GM12878 (cell line): ENCODE results near the gene PSMB3. TPM values are rescaled to one million over a fixed set of nuclear protein-coding genes. Genes with fewer than 3 reads are reported as not detected.

Source experiments
- ATF7 ChIP-seq: fragments of 450-650 bp; IDR thresholded peaks from 2 replicates; pipeline ENCODE4 v1.6.1; 2016; ENCODE audit warnings: low read depth, mild to moderate bottlenecking
- BACH1 ChIP-seq: fragments of 450-650 bp; IDR thresholded peaks from 2 replicates; pipeline ENCODE4 v1.6.1; 2017; ENCODE audit warnings: mild to moderate bottlenecking, borderline replicate concordance
- CBX5 ChIP-seq: sonication (generic); IDR thresholded peaks from 2 replicates; pipeline ENCODE4 v1.6.1; 2016; ENCODE audit warnings: low read depth, moderate library complexity, mild to moderate bottlenecking, inconsistent platforms
- CHD2 ChIP-seq: IDR thresholded peaks from 2 replicates; pipeline ENCODE4 v1.6.1; 2011; ENCODE audit warnings: low read depth, low read length, improper control_type of control experiment, borderline replicate concordance
- CTCF ChIP-seq, 3 experiments: IDR thresholded peaks in 2 of 3; conservative IDR thresholded peaks in 1 of 3; 2 replicates each; pipeline ENCODE4 v1.5.1; 2011; ENCODE audit warnings: low read depth in 3 of 3, low read length in 3 of 3, mild to moderate bottlenecking in 3 of 3, control low read depth in 2 of 3, moderate library complexity in 2 of 3, inconsistent platforms in 1 of 3, mixed read lengths in 1 of 3; ENCODE audit not compliant: control insufficient read depth in 2 of 3, insufficient read depth in 1 of 3; ENCODE audit errors: extremely low read depth in 1 of 3
- EED ChIP-seq: sonication (generic); IDR thresholded peaks from 2 replicates; pipeline ENCODE4 v1.6.1; 2016; ENCODE audit warnings: antibody characterized with exemption, low read depth
- ELK1 ChIP-seq: IDR thresholded peaks from 2 replicates; pipeline ENCODE4 v1.6.1; 2012; ENCODE audit warnings: low read depth, low read length, improper control_type of control experiment
- FOXK2 ChIP-seq: fragments of 450-650 bp; IDR thresholded peaks from 2 replicates; pipeline ENCODE4 v1.6.1; 2017; ENCODE audit warnings: mild to moderate bottlenecking, moderate library complexity
- GABPA ChIP-seq: IDR thresholded peaks from 2 replicates; pipeline ENCODE4 v1.6.1; 2014; ENCODE audit warnings: antibody characterized with exemption, low read depth, mild to moderate bottlenecking, inconsistent platforms
- MTA2 ChIP-seq: fragments of 450-650 bp; IDR thresholded peaks from 2 replicates; pipeline ENCODE4 v1.6.1; 2016; ENCODE audit warnings: low read depth, mild to moderate bottlenecking, moderate library complexity
- NBN ChIP-seq: fragments of 450-650 bp; IDR thresholded peaks from 2 replicates; pipeline ENCODE4 v1.6.1; 2016
- NKRF ChIP-seq: fragments of 450-650 bp; conservative IDR thresholded peaks from 2 replicates; pipeline ENCODE4 v1.6.1; 2017; ENCODE audit warnings: mild to moderate bottlenecking, moderate library complexity
- NR2F1 ChIP-seq: fragments of 450-650 bp; conservative IDR thresholded peaks from 2 replicates; pipeline ENCODE4 v1.6.1; 2017; ENCODE audit warnings: mild to moderate bottlenecking
- PAX5 ChIP-seq: IDR thresholded peaks from 2 replicates; pipeline ENCODE4 v1.6.1; 2011; ENCODE audit warnings: low read depth, low read length, borderline replicate concordance
- POLR2AphosphoS5 ChIP-seq: IDR thresholded peaks from 2 replicates; pipeline ENCODE4 v1.6.1; 2011; ENCODE audit warnings: mild to moderate bottlenecking, low read length, inconsistent platforms
- RELA ChIP-seq: fragments of 450-650 bp; IDR thresholded peaks from 2 replicates; pipeline ENCODE4 v1.8.0; 2014; ENCODE audit warnings: borderline replicate concordance; ENCODE audit not compliant: partially characterized antibody
- SMAD1 ChIP-seq: fragments of 450-650 bp; IDR thresholded peaks from 2 replicates; pipeline ENCODE4 v1.6.1; 2018; ENCODE audit warnings: mild to moderate bottlenecking, low read depth; ENCODE audit not compliant: partially characterized antibody
- TCF3 ChIP-seq: IDR thresholded peaks from 2 replicates; pipeline ENCODE4 v1.6.1; 2012; ENCODE audit warnings: low read depth, mild to moderate bottlenecking, low read length, borderline replicate concordance; ENCODE audit not compliant: insufficient read depth
- ZNF622 ChIP-seq: fragments of 450-650 bp; IDR thresholded peaks from 2 replicates; pipeline ENCODE4 v1.6.1; 2017; ENCODE audit warnings: mild to moderate bottlenecking, inconsistent platforms
- ZNF687 ChIP-seq: fragments of 450-650 bp; IDR thresholded peaks from 2 replicates; pipeline ENCODE4 v1.6.1; 2017; ENCODE audit warnings: mild to moderate bottlenecking, moderate library complexity
- polyA plus RNA-seq, 11 experiments: library from polyadenylated mRNA; depleted of rRNA in 4 of 11; unstranded in 6 of 11; stranded (reverse) in 5 of 11; fragments of >200 nt; fragmentation: Nextera tagmentation in 4 of 11; fragmentation: Illumina TruSeq in 1 of 11; extraction: Ambion mirVana in 4 of 11; extraction: Trizol in 1 of 11; gene quantifications; 1 replicate in 1 of 11; 2 replicates in 10 of 11; pipeline versions ENCODE4 v1.2.1 to v1.2.3, GENCODE V29; 2011 to 2016; ENCODE audit warnings: inconsistent platforms in 2 of 11, missing spikeins in 2 of 11, low read depth in 1 of 11
- total RNA-seq, 4 experiments: library from RNA; depleted of rRNA in 3 of 4; stranded (reverse); fragments of >200 nt in 3 of 4; fragmentation: Illumina TruSeq in 1 of 4; extraction: Trizol in 1 of 4; gene quantifications; 2 replicates each; pipeline versions ENCODE4 v1.2.1 to v1.2.3, GENCODE V29; 2013 to 2021

Gene PSMB3
- total and polyA plus RNA-seq, 10 of the 15 experiments (the other 5 are each of a cell fraction or from before 2014, with no cell fraction given) = 300 to 2,130 (median 490) TPM

DNA sequence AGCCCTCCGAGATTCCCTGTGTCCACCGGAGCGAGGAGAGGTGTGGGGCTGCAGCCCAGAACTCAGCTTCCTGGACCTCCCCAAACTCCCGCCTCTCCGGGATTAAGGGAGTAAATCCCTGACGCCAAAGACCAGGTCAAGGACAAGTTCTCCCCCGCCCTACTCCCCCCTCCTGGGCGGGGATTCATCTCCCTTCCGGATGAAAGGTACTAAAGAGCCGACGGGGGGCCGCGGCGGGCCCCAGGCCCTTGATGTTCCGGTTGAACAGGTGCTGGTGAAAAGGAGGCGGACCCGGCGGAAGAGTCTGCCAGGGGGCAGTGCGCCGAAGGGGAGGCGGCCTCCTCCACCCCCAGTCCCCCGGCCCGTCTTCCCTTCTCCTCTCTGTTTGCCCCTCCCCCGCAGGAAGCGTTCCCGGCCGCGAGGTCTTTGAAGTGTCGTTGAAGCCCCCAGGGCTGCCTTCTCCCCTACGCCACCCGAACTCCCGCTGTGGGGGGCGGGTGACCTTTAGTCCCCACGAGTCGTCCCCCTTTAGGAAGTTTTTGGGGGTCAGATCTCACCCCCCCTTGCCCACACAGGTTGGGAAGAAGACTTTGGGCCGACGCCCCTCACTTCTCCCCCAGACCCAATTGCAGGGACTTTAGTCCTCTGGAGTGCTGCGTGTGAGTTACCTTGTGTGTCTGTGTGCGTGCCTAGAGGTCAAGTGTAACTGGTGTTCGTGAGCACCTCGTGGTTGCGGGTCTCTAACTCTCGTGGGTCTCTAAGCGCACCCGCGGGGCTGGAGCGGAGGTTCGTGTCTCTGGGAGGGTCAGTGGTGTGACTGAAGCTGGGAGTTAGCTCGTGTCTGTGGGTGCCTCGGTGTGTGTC is 48.6 kb upstream of the PSMB3 start (continued):
- TF ChIP-seq ZNF622 (no peak), ATF7 (peak; percentile 33; the same call in 1 of the 2 replicates), CTCF (IDR thresholded peaks at IDR 0.05 in 2 of 3, conservative IDR thresholded peaks at IDR 0.05 in 1 of 3; ENCODE audit: control insufficient read depth in 2 of 3, extremely low read depth in 1 of 3, insufficient read depth in 1 of 3, low read depth in 3 of 3, low read length in 3 of 3) (no peak), ZNF687 (peak; percentile 36; the same call in 1 of the 2 replicates), RELA (peak; percentile 30), FOXK2 (no peak), PAX5 (peak; percentile 80), POLR2AphosphoS5 (peak; percentile 81), CBX5 (no peak), ELK1 (0 out of 2 replicates have a peak, but pooled peaks have one; percentile 55), TCF3 (0 out of 2 replicates have a peak, but pooled peaks have one; percentile 44), NR2F1 (peak; percentile 86), CHD2 (peak; percentile 82), NBN (peak; percentile 85; the same call in 1 of the 2 replicates), NKRF (peak; percentile 28; the same call in 1 of the 2 replicates), MTA2 (0 out of 2 replicates have a peak, but pooled peaks have one; percentile 45), GABPA (0 out of 2 replicates have a peak, but pooled peaks have one; percentile 63), SMAD1 (peak; percentile 6), EED (peak; percentile 61), BACH1 (peak; percentile 71)
